OCI-M2 (cell line): Measurements from ENCODE around the gene LMO3.

Experiments used
- DNase-seq: peaks from one replicate; lab custom pipeline; 2025; ENCODE audit not compliant: unreplicated experiment; lab: John Stamatoyannopoulos, UW

The LMO3 gene

DNA sequence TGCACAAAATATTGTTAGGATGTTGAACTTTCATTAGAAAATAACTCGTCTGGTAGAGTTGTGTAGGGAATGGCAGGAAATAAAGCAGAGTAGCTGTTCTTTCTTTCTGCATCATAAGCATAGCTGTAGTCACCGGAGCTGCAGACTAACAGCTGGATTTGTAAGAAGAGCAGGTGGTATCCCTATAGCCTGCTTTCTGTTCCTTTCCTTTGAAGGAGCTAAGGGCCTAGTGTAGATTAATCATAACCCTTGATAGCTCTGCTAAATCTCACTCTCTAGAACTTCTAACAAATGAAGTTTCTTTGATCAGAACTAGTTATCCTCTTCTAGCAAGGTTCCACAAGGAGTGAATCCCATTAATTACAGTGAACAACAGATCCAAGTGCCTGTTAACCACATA lies 3.5 kb downstream of the LMO3 start:
- DNase-seq: no peak

DNA sequence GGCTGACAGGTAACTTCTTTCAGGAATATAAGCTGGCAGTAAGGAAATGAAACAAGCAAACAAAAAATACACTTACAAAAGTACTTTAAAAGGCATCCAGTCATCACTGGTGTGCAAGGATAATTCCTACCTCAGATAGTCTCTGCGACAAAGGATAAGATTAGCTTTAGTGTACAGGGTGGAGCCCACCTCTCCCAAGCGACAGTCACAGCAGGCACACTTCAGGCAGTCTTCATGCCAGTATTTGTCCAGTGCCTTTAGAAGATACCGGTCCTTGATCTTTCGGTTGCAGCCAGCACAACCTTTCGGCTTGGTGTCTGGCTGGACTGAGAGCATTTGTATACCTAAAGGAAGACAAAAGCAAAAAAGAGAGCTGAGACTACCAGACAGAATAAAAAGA lies 5.4 kb downstream of the LMO3 start:
- DNase-seq: no peak

DNA sequence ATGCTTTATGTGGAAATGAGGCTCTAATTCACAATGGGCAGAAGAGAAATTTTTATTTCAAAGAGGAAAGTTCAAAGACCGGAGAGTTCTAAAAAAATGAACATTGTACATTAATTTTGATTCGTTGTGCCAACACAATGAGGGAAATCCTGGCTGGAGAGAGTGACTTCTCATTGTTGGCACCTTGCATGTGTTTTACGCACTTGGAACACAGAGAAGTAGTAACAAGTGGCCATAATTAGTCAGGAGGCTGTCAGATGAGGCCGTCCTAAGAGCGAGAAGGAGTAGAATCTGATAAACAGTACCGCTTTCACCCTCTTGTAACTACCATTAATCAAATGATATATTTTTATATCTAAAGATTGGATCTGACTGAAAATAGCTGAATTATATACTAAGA lies 6.9 kb downstream of the LMO3 start:
- DNase-seq: no peak

DNA sequence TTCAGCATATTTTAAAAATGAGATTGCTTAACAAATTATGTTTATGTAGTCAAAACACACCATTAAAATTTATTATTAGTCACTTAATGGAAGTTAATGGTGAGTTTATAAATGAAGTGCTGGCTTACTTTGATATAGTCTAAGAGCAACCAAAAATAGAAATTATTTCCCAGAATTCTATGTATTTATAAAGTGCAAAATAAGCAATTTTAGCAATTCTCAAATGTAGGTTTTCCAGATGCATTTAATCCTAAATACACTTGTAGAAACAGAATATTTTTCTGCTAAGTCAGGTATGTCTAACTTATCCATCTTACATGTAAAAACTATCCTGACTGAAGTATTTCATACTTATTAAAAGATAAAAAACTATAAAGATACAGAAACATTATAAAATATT lies 11.2 kb downstream of the LMO3 start:
- no peak for DNase-seq

DNA sequence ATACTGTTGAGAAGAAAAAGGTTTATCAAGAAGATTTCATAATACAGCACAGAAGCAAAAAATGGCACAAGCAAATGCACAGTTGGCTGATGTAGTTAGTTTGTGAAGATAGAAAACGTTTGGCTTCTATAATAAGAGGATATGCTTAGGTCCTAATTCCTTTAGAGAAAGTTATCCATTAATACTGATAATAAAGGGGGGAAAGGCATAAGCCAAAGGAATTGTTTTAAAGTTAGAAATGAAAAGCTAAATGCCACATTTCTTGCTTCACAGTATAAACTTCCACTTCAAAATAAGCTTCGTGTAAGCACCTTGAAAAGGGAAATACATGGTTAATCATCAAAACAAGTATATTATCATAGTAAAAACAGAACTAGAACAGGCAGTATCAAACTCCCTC lies 12.4 kb downstream of the LMO3 start:
- no peak for DNase-seq

DNA sequence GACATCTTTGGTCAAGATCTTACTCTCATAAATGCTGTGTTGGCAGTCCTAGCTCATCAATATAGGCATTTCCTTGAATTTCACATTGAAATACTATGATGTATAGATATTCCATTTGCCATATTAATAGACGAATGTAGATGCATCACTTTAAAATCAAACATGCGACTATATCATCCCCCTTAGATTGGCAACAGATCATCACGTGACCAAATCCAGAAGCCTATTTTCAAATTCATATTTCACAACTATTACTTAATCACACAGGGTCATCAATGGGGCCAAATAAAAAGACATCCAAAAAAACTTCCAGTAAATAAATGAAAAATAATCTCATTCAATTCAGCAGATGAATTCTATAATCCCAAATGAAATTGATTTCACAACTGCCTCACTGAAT lies 15.3 kb downstream of the LMO3 start:
- no peak for DNase-seq

DNA sequence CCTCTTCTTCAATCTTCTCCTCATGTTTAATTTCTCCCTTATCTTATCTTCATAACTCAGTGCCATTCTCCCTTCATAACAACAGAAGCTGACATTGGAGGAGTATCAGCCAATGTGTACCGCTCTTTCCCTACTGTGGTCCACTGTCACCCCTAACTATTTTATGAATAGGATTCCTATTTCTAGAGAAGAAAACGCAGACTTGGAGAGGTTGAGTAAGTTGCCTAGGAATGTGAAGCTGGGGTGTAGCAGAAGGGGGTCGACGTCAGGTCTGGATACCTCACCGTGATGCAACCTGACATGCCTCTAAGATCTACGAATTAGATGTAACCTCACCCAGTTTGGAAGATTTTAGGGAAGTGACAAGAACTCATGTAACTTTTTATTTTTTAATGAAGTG lies 17.1 kb downstream of the LMO3 start:
- no peak for DNase-seq

DNA sequence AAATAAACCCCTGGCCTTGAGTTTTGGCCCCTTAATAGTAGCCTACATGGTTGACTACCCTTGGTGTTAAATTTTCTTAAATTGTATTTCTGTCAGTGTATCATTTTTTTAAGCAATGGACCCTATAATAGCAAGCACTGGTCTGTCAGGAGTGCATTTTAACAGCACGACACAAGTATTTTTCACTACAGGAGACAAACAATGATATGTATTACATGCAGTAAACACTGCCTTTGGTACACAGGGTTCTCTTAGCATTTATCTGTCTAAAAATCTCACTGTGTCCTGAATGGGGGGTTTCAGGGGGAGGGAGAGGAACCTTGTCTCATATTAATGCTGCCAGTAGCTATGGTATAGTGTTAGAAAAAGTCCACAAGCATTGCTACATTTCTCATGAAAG lies 18.4 kb downstream of the LMO3 start:
- no peak for DNase-seq

DNA sequence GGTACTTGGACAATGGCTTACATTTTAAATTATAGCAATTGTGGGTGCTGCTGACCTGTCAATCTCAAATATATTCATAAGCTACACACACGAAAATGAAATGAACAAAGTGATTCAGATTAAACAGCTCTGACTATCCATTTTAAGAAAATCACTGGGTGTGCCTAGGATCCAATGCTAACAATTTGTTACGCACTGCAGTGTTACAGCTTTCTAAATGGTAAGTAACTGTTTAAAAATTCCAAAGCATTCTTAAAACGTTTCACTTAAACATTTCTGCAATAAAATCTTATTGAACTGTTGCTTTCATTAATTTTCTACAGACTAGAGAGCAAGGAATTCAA lies 18.9 kb downstream of the LMO3 start:
- no peak for DNase-seq

DNA sequence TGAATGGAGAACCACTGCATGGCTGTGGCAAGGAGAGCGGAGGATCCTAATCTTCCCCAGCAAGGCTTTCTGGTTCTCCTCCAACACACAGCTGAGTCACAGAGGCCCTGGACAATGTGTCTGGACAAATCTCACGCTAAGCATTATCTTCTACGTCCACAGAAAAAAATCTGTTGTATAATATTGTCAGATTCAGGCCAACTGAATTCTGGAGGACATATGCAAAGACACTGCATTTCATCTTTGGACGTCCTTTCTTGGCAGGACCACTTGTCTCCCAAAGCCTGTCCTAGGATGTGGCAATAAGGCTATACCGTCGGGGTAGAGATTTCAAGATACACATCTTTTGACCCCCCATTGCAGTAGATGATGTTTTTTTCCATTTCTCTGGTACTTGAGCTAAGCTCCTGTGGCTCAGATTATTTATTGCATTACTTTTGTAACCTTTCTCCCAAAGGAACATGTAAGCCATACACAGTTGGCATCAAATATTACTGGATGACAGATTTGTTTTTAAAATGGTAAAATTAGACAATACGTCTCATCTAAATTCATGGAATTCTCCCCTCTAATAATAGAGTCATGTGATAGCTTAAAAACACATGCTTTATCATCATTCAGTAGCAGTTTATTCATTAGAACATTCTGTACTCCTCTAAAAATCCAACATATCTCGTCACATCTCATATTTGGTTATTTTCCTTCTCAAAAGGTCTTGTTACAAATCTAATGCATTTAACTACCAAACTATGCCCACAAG lies 19.4 kb downstream of the LMO3 start:
- no peak for DNase-seq

DNA sequence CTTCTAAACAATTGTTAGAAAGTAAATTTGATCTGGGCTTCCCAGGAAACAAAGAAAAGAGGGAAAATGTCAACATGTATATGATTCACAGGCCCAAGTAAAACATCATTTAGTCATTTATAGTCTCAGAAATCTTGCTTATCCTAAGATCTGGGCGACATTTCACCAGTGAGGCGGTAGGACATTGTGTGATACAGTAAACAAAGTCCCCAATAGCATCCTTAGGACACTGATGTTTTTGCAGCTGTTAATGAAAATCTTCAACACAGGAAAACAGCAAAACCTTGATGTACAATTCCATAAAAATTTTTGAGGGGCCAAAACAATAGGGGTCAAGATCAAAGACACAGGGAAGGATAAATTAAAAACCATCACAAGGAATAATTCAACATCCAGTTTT lies 20.2 kb downstream of the LMO3 start:
- DNase-seq: no peak

DNA sequence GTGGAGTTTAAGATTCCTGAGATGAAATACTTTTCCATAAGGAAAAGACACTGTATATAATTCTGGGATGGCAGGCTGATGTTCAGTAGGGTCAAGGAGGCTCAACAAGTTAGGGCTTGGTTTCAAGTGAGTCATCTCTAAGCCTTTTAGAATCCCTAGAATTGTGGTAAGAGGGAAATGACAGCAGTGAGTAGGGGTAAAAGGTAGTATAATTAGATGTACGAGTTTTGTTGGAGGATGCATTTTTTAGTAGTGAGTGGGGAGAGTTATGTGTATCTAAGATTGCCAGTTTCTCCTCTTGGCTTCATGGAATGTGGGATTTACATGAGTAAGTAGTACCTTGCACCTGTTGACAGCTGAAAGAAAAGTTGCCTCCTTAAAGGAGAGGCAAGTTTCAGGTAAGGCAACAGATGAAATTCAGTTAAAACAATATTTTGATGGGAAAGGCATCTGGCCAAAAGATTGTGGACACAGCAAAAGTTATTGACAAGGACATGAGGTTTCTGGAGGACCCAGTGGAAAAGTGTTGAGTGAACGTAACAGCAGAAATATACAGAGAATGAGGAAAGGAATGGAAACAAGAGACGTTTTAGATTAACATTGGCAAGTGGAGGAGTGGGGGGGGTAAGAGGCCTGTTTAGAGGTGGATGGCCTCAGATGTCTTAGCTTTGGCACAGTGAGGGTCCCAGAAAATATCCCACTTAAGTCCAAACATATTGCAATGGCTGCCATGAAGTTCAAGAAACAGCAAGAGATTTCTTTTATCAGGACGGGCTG lies 21.8 kb downstream of the LMO3 start:
- DNase-seq: no peak

DNA sequence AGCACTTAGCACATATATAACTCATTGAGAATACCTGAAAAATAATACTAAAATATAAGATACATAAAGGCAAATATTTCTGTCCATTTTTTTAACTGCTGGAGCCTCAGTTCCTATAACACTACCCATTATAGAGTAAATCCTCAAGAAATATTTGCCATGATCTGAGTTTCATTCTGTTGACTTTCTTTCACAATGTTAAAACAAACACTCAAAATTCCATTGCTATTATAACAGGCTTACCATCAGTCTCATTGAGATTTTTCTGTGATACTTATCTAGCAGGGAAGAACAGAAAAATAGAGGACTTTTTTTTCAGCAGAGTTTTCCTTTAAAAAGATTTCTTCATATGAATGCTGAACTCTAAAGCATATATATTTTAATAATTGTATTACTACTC lies 24.5 kb downstream of the LMO3 start:
- no peak for DNase-seq

DNA sequence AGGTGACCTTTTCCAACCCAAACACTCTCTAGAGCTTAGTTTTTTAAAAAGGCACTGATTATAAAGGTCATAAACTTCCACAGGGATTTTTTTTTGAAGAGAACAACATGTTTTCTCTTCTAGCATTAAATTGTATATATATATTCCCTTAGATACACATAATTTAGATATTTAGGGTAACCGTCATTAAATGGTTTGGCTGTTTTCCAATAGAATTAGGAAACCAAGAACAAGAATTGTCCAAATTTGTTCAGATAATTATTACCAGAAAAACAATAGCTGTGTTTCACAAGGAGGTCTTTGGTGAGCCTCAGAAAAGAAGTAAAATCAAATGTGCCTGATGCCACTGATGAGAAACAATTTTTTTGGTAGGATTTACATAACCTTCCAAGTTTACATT lies 26.9 kb downstream of the LMO3 start:
- DNase-seq: no peak

DNA sequence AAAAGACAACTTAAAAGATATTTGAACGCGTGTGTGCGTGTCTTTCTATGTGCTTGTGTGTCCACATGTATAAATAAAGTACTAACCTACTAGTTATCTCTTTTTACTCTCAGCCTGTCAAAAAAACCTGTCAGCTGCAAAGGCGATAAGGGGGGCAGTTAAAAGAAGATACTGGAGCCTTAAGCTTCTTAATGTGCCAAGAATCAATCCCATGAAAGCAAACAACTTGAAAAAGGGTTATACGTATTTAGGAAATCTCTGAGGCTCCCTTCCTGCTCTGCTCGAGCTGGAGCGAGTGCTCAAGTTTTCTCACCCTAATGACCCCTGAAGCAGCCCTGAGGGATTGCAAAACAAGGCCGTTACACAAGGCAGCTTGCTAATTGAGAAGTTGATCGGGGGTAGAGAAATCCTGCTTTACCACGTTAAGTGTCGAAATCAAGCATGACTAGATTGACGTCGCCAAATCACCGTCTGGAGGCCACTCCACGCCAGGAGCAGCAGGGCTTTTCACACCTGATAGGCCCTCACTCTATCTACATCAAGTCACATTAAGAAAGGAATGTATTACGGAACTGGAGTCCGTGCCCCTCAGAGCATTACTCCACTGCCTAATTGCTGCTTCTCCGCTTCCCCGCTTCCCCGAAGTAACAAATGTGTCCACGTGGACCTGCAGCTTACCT lies 32.4 kb downstream of the LMO3 start:
- DNase-seq: no peak

DNA sequence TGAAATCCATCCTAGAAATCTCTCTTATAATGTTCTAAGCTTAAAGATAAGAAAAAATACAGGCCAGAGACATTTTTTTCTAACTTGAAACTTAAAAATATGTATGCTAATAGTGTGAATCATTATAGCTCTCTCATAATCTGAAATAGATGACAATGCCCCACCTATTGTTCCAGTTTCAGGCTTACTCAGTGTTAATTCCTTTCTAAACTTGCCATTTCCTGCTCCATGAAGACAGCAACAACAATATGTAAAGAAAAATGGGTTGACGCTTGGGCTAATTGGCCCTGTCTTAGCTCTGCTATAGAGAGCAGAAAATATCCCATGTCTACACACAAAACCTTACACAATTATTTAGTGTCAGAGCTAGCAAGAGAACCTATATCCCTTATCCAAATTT lies 37.1 kb downstream of the LMO3 start:
- no peak for DNase-seq

DNA sequence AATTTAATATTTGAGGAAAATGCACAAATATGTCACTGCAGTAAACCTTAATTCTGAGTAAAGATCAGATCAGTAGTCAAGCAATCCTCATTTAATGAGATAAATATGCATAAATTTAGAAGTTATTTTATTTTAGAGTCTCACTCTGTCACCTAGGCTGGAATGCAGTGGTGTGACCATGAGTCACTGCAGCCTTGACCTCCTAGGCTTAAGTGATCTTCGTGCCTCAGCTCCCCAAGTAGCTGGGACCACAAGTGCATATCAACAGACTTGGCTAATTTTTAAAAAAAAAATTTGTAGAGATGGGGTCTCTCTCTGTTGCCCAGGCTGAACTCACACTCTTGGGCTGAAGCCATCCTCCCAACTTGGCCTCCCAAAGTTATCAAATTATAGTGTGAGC lies 41.3 kb downstream of the LMO3 start:
- DNase-seq: no peak

DNA sequence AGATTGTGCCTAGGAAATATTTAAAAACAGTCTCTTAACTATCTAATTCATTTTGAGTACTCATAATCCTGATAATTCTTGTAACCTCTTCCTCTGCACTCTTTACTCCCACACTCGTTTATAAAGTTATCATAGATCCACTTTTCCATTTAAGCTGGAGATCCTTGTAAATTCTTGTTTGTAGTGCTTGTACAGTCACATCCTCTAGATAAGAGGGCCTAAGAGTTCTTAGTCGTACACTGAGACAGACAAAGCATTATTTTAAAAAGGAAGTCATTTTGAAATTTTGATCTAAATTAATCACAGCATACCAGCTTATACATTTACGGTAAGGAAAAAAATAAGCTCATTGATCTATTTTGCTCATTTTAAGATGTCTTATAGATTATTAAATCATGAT lies 42.5 kb downstream of the LMO3 start:
- no peak for DNase-seq

DNA sequence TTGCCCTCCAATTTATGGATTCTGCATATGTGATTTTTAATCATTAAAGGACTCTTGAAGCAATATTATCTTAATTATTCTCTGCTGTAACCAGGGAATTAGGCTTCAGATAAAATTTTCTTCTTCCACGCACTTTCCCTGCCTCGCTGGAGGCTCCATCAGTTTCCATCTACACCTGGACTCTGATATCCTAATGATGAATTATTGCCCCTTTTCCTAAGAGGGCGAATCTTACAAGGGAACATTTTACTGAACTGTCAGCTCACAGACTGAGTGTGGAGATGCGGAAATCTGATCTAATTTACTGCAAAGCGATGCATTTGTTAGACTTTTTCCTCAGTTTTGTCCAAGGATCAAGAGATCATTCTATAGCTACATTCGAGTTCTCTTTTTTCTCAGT lies 43.0 kb downstream of the LMO3 start:
- DNase-seq: no peak

DNA sequence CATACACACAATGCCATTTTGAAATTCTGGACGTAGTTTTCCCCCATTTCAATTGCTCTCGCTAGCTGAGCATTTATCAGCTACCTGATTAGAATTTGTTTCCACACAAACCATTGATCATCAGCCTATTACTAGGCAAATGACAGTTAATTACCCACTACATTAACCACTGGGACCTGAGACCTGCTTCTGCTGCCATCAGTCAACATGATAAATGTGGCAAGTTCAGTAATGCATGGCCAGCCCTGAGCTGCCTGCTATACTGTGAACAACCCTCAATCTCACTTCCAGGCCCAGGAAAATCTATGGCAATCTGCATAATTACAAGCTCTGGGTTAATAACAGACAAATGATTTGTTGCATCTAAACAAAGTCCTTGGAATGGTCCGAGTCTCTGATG lies 43.5 kb downstream of the LMO3 start:
- DNase-seq: no peak

DNA sequence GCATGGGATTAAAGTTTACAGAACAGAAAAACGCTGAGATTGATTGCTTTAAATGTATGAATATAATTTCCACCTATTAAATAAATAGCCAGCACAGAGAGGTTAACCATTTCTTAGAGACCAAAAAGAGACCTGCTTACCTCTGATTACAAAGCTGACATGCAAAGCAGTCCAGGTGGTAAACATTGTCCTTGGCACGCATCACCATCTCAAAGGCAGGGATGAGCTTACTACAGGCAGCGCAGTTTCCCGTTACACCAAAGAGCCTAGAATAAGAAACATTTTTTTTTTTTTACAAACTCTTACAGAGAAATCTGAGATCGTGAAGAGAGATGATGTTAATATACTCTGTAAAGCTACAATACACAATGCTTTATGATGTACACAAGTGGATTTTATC lies 45.7 kb downstream of the LMO3 start:
- no peak for DNase-seq

DNA sequence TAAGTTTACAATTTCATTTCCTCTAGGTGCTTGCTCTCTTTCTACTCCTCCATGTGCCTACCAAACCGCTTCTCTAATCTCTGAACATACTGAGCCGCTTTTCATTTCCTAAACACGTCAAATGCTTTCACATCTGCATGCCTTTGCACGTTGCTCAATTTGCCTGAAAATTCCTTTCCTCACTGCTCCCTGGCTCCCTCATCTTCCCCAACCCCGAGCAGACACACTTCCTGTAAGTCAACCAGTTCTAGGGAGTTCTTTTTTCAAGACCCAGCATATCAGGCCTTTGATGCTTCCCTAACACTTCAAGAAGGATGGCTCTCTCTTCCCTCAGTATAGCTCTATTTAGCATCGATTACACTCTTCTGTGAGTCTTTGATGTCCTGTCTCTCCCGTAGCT lies 50.3 kb downstream of the LMO3 start:
- no peak for DNase-seq
